K562 (cell line): ENCODE measurements around the gene TMCC1. TPM values are rescaled to one million over a fixed set of nuclear protein-coding genes. Genes with fewer than 3 reads are reported as not detected.

Experiments
- KLF6 ChIP-seq: fragments of 250-450 bp; sonication (Bioruptor Pico); IDR thresholded peaks from 2 replicates; pipeline ENCODE4 v1.4.0; 2020; ENCODE audit warnings: mild to moderate bottlenecking, moderate library complexity, borderline replicate concordance
- MIER1 ChIP-seq: fragments of 450-650 bp; IDR thresholded peaks from 2 replicates; pipeline ENCODE4 v1.6.1; 2016; ENCODE audit warnings: antibody characterized with exemption, mild to moderate bottlenecking, low read depth
- PHF20 ChIP-seq: fragments of 450-650 bp; IDR thresholded peaks from 2 replicates; pipeline ENCODE4 v1.6.1; 2018; ENCODE audit not compliant: partially characterized antibody
- POLR2AphosphoS5 ChIP-seq: IDR thresholded peaks from 2 replicates; pipeline ENCODE4 v1.6.1; 2011; ENCODE audit warnings: mild to moderate bottlenecking, low read depth, low read length, moderate library complexity; ENCODE audit not compliant: control insufficient read depth, insufficient read depth
- RB1 ChIP-seq: fragments of 450-650 bp; IDR thresholded peaks from 2 replicates; pipeline ENCODE4 v1.6.1; 2017; ENCODE audit warnings: low read depth, mild to moderate bottlenecking
- TOE1 ChIP-seq, 2 experiments: fragments of 450-650 bp in 1 of 2; sonication (generic) in 1 of 2; formaldehyde crosslinking in 1 of 2; IDR thresholded peaks; 2 replicates each; pipeline versions ENCODE4 v1.7.1 to v1.8.0; 2016 to 2022; ENCODE audit warnings: borderline replicate concordance in 2 of 2, mild to moderate bottlenecking in 2 of 2, antibody characterized with exemption in 1 of 2, inconsistent platforms in 1 of 2, low read depth in 1 of 2, missing genetic modification reagents in 1 of 2, moderate library complexity in 1 of 2
- ZMIZ1 ChIP-seq, 2 experiments: fragments of 150-350 bp in 1 of 2; IDR thresholded peaks; 2 replicates each; pipeline ENCODE4 v1.6.1; 2012 to 2016; ENCODE audit warnings: low read depth in 2 of 2, low read length in 2 of 2, mild to moderate bottlenecking in 1 of 2, moderate library complexity in 1 of 2
- ZNF184 ChIP-seq: sonication (generic); formaldehyde crosslinking; IDR thresholded peaks from 2 replicates; pipeline ENCODE4 v1.5.0; 2020; ENCODE audit warnings: missing genetic modification reagents
- ZNF512 ChIP-seq: IDR thresholded peaks from 2 replicates; pipeline ENCODE4 v1.6.1; 2016; ENCODE audit warnings: missing genetic modification characterization, missing compliant biosample characterization
- polyA plus RNA-seq, 8 experiments: library from polyadenylated mRNA; depleted of rRNA in 4 of 8; stranded (reverse) in 5 of 8; unstranded in 3 of 8; fragments of >200 nt; fragmentation: Nextera tagmentation in 2 of 8; fragmentation: Illumina TruSeq in 1 of 8; extraction: Ambion mirVana in 2 of 8; extraction: Trizol in 1 of 8; gene quantifications; 2 replicates each; pipeline versions ENCODE4 v1.2.1 to v1.2.3, GENCODE V29; 2011 to 2014; ENCODE audit warnings: inconsistent platforms in 1 of 8, missing spikeins in 1 of 8
- total RNA-seq, 7 experiments: library from RNA; depleted of rRNA in 6 of 7; stranded (reverse); fragments of >200 nt in 6 of 7; fragmentation: Illumina TruSeq in 2 of 7; extraction: Trizol in 2 of 7; gene quantifications; 2 replicates each; pipeline versions ENCODE4 v1.2.1 to v1.2.3, GENCODE V29; 2011 to 2021; ENCODE audit warnings: low replicate concordance in 1 of 7

The TMCC1 gene
- total and polyA plus RNA-seq, 9 of the 15 experiments (the other 6 are each of a cell fraction or from before 2014, with no cell fraction given), result 0.89 to 8.7 (median 4.0) TPM

- TF ChIP-seq ZNF512 (tag) (no peak), MIER1 (no peak), KLF6 (no peak), TOE1 (IDR thresholded peaks at IDR 0.05; ENCODE audit: borderline replicate concordance) (no peak), TOE1 (CRISPR knock-in tag; IDR thresholded peaks at IDR 0.05; ENCODE audit: borderline replicate concordance, low read depth) (no peak), PHF20 (no peak), ZMIZ1 (IDR thresholded peaks at IDR 0.05; ENCODE audit: low read depth in 2 of 2, low read length in 2 of 2) (no peak), POLR2AphosphoS5 (no peak), RB1 (no peak), ZNF184 (no peak)
- TF ChIP-seq, all 486 proteins: peak for 0
Observed at GRCh38 chr3:129747992-129748391, 145.5 kb downstream of the TMCC1 start (continued).
